DND-41 (cell line): ENCODE results near the gene PTPRA.
"Not testable (repeated sequence)": the region's sequence is repeated elsewhere in the genome, so short reads cannot be mapped to it uniquely, and the experiment has no call there.

Experiments used
- ATAC-seq: fragments of 200-7000 bp; cut with Tn5 transposase; 3 replicates; pipeline ENCODE4 v1.9.1; 2021; ENCODE audit warnings: low read depth; ENCODE audit not compliant: insufficient read depth
- DNase-seq: peaks from one replicate; pipeline ENCODE4 v3.0.0-alpha.2; 2020
- H2AFZ ChIP-seq: 2 replicates; pipeline ENCODE4 v1.6.0; 2012; ENCODE audit warnings: low read depth, low read length
- H3K27ac ChIP-seq: 2 replicates; pipeline ENCODE4 v1.5.1; 2012; ENCODE audit warnings: low read length, inconsistent platforms
- H3K27me3 ChIP-seq: fragments of 200-600 bp; sonication (generic); 2 replicates; pipeline ENCODE4 v1.6.0; 2012; ENCODE audit warnings: low read length, mild to moderate bottlenecking, inconsistent platforms; ENCODE audit not compliant: insufficient read depth, poor library complexity
- H3K36me3 ChIP-seq: 2 replicates; pipeline ENCODE4 v1.5.1; 2012; ENCODE audit warnings: low read length, inconsistent platforms; ENCODE audit not compliant: insufficient read depth
- H3K4me1 ChIP-seq: 2 replicates; pipeline ENCODE4 v1.5.1; 2012; ENCODE audit warnings: mild to moderate bottlenecking, low read length; ENCODE audit not compliant: insufficient read depth
- H3K4me2 ChIP-seq: 2 replicates; pipeline ENCODE4 v1.6.0; 2012; ENCODE audit warnings: mild to moderate bottlenecking, moderate library complexity, low read length, inconsistent platforms; ENCODE audit not compliant: insufficient read depth
- H3K4me3 ChIP-seq, 2 experiments: fragments of 200-600 bp in 1 of 2; shearing (Covaris generic) in 1 of 2; 2 replicates each; pipeline ENCODE4 v1.5.1; 2012 to 2016; ENCODE audit warnings: inconsistent platforms in 2 of 2, low read length in 2 of 2, mild to moderate bottlenecking in 2 of 2, low read depth in 1 of 2, moderate library complexity in 1 of 2
- H3K79me2 ChIP-seq: 2 replicates; pipeline ENCODE4 v1.6.0; 2012; ENCODE audit warnings: low read length, inconsistent platforms; ENCODE audit not compliant: insufficient read depth
- H3K9ac ChIP-seq: 2 replicates; pipeline ENCODE4 v1.6.0; 2012; ENCODE audit warnings: low read depth, mild to moderate bottlenecking, inconsistent platforms, low read length, moderate library complexity
- H3K9me3 ChIP-seq: 2 replicates; pipeline ENCODE4 v1.5.1; 2012; ENCODE audit warnings: low read length, moderate library complexity, mild to moderate bottlenecking, inconsistent platforms; ENCODE audit not compliant: insufficient read depth, severe bottlenecking
- H4K20me1 ChIP-seq: 2 replicates; pipeline ENCODE4 v1.6.0; 2012; ENCODE audit warnings: low read length; ENCODE audit not compliant: insufficient read depth
- EZH2 ChIP-seq: IDR thresholded peaks from 3 replicates; pipeline ENCODE4 v1.6.1; 2012; ENCODE audit warnings: borderline replicate concordance, low read depth, mild to moderate bottlenecking, moderate library complexity, low read length, inconsistent platforms; ENCODE audit not compliant: severe bottlenecking
- TF ChIP-seq, protein P1 (sequence below): IDR thresholded peaks from 2 replicates; pipeline ENCODE4 v1.5.1; 2012; ENCODE audit warnings: borderline replicate concordance, low read length, moderate library complexity, mild to moderate bottlenecking; ENCODE audit not compliant: poor library complexity, severe bottlenecking; ENCODE audit errors: extremely low read depth

PTPRA gene

DNA sequence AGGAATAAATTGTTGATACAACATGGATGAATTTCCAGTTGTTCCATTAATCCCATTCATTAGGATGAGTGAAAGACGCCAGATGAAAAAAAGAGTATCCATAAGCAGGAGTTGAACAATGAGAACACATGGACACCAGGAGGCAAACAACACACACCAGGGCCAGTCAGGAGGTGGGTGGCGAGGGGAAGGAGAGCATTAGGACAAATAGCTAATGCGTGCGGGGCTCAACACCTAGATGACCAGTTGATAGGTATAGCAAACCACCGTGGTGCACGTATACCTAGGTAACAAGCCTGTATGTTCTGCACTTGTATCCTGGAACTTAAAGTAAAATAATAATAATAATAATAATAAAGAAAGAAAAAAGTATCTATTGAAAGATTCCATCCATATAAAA is 43.9 kb upstream of the PTPRA start:
- no peaks in the 10 kb centered on the region for H3K9me3 ChIP-seq
- no peak for ATAC-seq
- no peak for TF ChIP-seq EZH2
- TF ChIP-seq, protein P1, sequence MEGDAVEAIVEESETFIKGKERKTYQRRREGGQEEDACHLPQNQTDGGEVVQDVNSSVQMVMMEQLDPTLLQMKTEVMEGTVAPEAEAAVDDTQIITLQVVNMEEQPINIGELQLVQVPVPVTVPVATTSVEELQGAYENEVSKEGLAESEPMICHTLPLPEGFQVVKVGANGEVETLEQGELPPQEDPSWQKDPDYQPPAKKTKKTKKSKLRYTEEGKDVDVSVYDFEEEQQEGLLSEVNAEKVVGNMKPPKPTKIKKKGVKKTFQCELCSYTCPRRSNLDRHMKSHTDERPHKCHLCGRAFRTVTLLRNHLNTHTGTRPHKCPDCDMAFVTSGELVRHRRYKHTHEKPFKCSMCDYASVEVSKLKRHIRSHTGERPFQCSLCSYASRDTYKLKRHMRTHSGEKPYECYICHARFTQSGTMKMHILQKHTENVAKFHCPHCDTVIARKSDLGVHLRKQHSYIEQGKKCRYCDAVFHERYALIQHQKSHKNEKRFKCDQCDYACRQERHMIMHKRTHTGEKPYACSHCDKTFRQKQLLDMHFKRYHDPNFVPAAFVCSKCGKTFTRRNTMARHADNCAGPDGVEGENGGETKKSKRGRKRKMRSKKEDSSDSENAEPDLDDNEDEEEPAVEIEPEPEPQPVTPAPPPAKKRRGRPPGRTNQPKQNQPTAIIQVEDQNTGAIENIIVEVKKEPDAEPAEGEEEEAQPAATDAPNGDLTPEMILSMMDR = no peak

DNA sequence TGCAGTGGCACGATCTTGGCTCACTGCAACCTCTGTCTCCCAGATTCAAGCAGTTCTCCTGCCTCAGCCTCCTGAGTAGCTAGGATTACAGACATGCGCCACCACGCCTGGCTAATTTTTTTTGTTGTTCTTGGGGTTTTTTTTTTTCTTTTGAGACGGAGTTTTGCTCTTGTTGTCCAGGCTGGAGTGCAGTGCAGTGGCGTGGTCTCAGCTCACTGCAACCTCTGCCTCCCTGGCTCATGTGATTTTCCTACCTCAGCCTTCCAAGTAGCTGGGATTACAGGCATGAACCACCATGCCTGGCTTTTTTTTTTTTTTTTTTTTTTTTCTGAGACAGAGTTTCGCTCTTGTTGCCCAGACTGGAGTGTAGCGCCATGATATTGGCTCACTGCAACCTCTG is 42.1 kb upstream of the PTPRA start:
- not testable (repeated sequence) for H2AFZ ChIP-seq, H3K79me2 ChIP-seq, H3K36me3 ChIP-seq, H3K9ac ChIP-seq, H4K20me1 ChIP-seq, H3K4me3 ChIP-seq, H3K27ac ChIP-seq, H3K4me2 ChIP-seq, H3K9me3 ChIP-seq, ATAC-seq
- H3K27me3 ChIP-seq = peaks cover 25% of the 10 kb centered on the region
- peak; percentile 0 for DNase-seq
- H3K4me1 ChIP-seq = peaks cover 10% of the 10 kb centered on the region

More for the DNA sequence above, 43.9 kb upstream of the PTPRA start:
- no peak overlapping the region for H3K27ac ChIP-seq
- H3K27me3 ChIP-seq = peaks cover 24% of the 10 kb centered on the region
- peak; percentile 1 for DNase-seq
- H3K36me3 ChIP-seq = no peaks in the 10 kb centered on the region
- H4K20me1 ChIP-seq = peaks cover 4% of the 10 kb centered on the region; the same call in 1 of the 2 replicates
- H3K79me2 ChIP-seq = no peaks in the 10 kb centered on the region
- H2AFZ ChIP-seq = no peak overlapping the region
- H3K4me1 ChIP-seq = peaks cover 18% of the 10 kb centered on the region
- H3K4me3 ChIP-seq = no peak overlapping the region
- H3K4me2 ChIP-seq = no peak overlapping the region
- no peak overlapping the region for H3K9ac ChIP-seq

DNA sequence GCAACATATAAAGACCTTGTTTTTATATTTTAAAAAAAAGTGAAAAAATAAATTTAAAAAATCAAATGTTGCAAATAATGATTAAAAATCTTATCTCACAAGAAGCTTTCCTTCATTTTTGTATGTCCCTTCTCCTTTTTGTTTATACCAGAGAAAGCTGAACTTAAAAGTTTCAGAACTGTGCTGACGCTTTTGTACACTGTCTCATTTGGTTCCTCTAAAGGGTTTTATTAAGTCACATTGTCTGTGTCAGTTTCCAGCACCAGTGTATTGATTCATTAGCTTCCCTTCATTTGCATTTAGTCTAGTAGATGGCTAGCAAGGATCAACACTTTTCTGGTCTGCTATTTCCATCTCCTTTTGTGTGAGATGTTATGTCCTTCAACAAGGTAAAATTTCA is 39.5 kb upstream of the PTPRA start:
- Histone ChIP-seq H3K9ac (no peak overlapping the region), H3K4me1 (no peaks in the 10 kb centered on the region), H3K4me2 (no peak overlapping the region), H3K36me3 (no peaks in the 10 kb centered on the region), H3K27me3 (peaks cover 18% of the 10 kb centered on the region), H3K79me2 (no peaks in the 10 kb centered on the region), H3K4me3 (no peak overlapping the region), H4K20me1 (peaks cover 4% of the 10 kb centered on the region; the same call in 1 of the 2 replicates), H3K9me3 (no peaks in the 10 kb centered on the region), H3K27ac (no peak overlapping the region), H2AFZ (no peak overlapping the region)
- ATAC-seq (no peak), DNase-seq (no peak)
- TF ChIP-seq, protein P1 = no peak
- TF ChIP-seq EZH2 = no peak

DNA sequence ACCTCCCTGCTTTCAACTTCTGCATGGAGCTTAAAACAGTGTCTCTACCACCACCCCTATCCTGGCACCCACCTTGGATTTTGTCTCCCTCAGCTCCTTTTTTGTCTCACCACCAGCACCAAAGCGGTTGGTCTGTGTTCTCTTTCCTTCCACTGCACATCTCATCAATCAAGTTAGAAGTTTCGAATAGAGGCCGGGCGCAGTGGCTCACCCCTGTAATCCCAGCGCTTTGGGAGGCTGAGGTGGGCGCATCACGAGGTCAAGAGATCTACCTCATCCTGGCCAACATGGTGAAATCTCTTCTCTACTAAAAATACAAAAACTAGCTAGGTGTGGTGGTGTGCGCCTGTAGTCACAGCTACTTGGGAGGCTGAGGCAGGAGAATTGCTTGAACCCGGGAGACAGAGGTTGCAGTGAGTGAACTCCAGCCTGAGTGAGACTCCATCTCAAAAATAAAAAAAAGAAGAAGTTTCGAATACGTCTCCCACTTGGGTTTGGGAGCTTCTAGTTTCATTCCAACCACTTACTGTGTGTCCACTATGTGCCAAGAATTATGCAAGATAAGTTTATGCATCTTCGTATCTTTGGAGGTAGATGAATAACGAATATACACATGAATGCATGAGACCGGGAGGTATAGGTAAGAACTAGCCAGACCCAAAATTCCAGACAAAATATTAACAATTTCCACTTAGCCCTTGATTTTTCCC is 38.7 kb upstream of the PTPRA start:
- H3K79me2 ChIP-seq = no peaks in the 10 kb centered on the region
- H3K36me3 ChIP-seq = no peaks in the 10 kb centered on the region
- TF ChIP-seq EZH2 = no peak
- TF ChIP-seq, protein P1 = no peak
- no peak overlapping the region for H3K27ac ChIP-seq
- peaks cover 2% of the 10 kb centered on the region; the same call in 1 of the 2 replicates for H3K4me1 ChIP-seq
- H3K27me3 ChIP-seq = peaks cover 15% of the 10 kb centered on the region
- peaks cover 4% of the 10 kb centered on the region; the same call in 1 of the 2 replicates for H4K20me1 ChIP-seq
- H3K4me2 ChIP-seq = no peak overlapping the region
- H3K4me3 ChIP-seq = no peak overlapping the region
- no peaks in the 10 kb centered on the region for H3K9me3 ChIP-seq
- H3K9ac ChIP-seq = no peak overlapping the region
- ATAC-seq = no peak
- H2AFZ ChIP-seq = no peak overlapping the region
- no peak for DNase-seq
